Fibroblast of villous mesenchyme (primary cell): ENCODE data around the gene CCNC. TPM values are rescaled to one million over a fixed set of nuclear protein-coding genes. Genes with fewer than 3 reads are reported as not detected.

ENCODE experiments used
- DNase-seq: peaks from one replicate; pipeline ENCODE4 v3.0.0-alpha.2; 2010; ENCODE audit warnings: low read depth
- H3K4me3 ChIP-seq: 2 replicates; pipeline ENCODE4 v1.5.1; 2011; ENCODE audit warnings: low read depth, mild to moderate bottlenecking, low read length
- CTCF ChIP-seq: IDR thresholded peaks from 2 replicates; pipeline ENCODE4 v1.5.1; 2012; ENCODE audit warnings: low read depth, mild to moderate bottlenecking, low read length; ENCODE audit not compliant: insufficient read depth
- total RNA-seq: library from RNA; depleted of rRNA; stranded (reverse); fragments of >200 nt; gene quantifications from 2 replicates; pipeline ENCODE4 v1.2.3, GENCODE V29; 2012

The CCNC gene
- total RNA-seq, 1 donor = 93.7 TPM

GRCh38 chr6:99589290-99589672 is 20.8 kb upstream of the CCNC start:
- no peak for TF ChIP-seq CTCF
- DNase-seq = no peak
- H3K4me3 ChIP-seq = peak overlapping the region; percentile 51

GRCh38 chr6:99588618-99589289 is 20.3 kb upstream of the CCNC start:
- DNase-seq = peak; percentile 61

GRCh38 chr6:99587792-99588191 is 19.3 kb upstream of the CCNC start:
- H3K4me3 ChIP-seq = no peak overlapping the region
- TF ChIP-seq CTCF = no peak
- no peak for DNase-seq

More at GRCh38 chr6:99588618-99589289, 20.3 kb upstream of the CCNC start:
- H3K4me3 ChIP-seq = peak overlapping the region; percentile 51
- peak; percentile 46 for TF ChIP-seq CTCF

GRCh38 chr6:99579781-99580180 is 11.3 kb upstream of the CCNC start:
- no peak for TF ChIP-seq CTCF
- DNase-seq = no peak

GRCh38 chr6:99575544-99576227 is 7.2 kb upstream of the CCNC start:
- no peak for TF ChIP-seq CTCF
- no peak overlapping the region for H3K4me3 ChIP-seq
- DNase-seq = no peak

More at GRCh38 chr6:99579781-99580180, 11.3 kb upstream of the CCNC start:
- no peak overlapping the region for H3K4me3 ChIP-seq

- DNase-seq = no peak
- H3K4me3 ChIP-seq = no peak overlapping the region
- TF ChIP-seq CTCF = no peak
These were observed 5.6 kb upstream of the CCNC start for GRCh38 chr6:99573980-99574617.
